ENCODE results near the gene WWOX. TPM values are rescaled to one million over a fixed set of nuclear protein-coding genes. Genes with fewer than 3 reads are reported as not detected.

WWOX gene
- total RNA-seq, 2 donors from 2014 or later, result 30.0 to 35.4 TPM

DNA sequence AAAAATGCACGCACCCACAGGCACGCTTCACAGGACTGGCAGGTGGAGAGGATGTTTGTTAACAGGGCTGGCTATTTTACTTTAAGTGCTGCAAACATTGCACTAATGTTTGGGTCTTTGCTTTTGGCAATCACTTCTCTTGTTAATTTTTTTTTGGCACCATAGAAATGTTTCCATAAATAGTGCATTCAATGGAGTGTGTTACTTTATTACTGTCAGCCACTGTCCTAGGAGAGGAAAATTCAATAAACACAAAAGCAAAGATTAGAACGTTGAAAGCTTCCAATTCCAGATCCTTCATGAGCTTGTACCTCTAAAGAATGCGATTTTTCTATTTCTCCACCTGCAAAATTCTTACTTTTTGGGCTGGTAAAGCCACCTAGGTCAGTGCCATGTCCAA lies 743.5 kb downstream of the WWOX start:
- Histone ChIP-seq H3K27me3 (ENCODE audit: control insufficient read depth, insufficient read depth, low read length, poor library complexity, severe bottlenecking) (no peaks in the 10 kb centered on the region), H3K4me1 (ENCODE audit: control insufficient read depth, insufficient read depth, low read length) (no peaks in the 10 kb centered on the region), H3K4me3 (ENCODE audit: low read length) (no peak overlapping the region), H3K36me3 (ENCODE audit: control insufficient read depth, insufficient read depth, low read length) (no peaks in the 10 kb centered on the region), H3K9me3 (ENCODE audit: control insufficient read depth, low read length) (no peaks in the 10 kb centered on the region), H3K27ac (ENCODE audit: low read depth, low read length) (no peak overlapping the region), H3K9ac (ENCODE audit: extremely low read depth, low read length, poor library complexity, severe bottlenecking) (no peak overlapping the region)
- TF ChIP-seq CTCF (conservative IDR thresholded peaks at IDR 0.05), result no peak
- DNase-seq, result no peak
- H3K27ac Mint-ChIP-seq, result no peak overlapping the region
- H3K9me3 Mint-ChIP-seq, result no peaks in the 10 kb centered on the region
- H3K4me3 Mint-ChIP-seq, result no peak overlapping the region
- H3K36me3 Mint-ChIP-seq (ENCODE audit: low read depth), result no peaks in the 10 kb centered on the region
- no peaks in the 10 kb centered on the region for H3K4me1 Mint-ChIP-seq
- WGBS, 2 experiments (ENCODE audit: insufficient coverage in 1 of 2, insufficient read length in 1 of 2), result 92 to 96% methylated on average over 2 to 4 of the region's 4 CpGs
- no peaks in the 10 kb centered on the region for H3K27me3 Mint-ChIP-seq (ENCODE audit: insufficient read depth)

GRCh38 chr16:78843978-78844377 lies 744.5 kb downstream of the WWOX start:
- H3K4me1 Mint-ChIP-seq, result no peaks in the 10 kb centered on the region
- Histone ChIP-seq H3K27me3 (ENCODE audit: control insufficient read depth, insufficient read depth, low read length, poor library complexity, severe bottlenecking) (no peaks in the 10 kb centered on the region), H3K9me3 (ENCODE audit: control insufficient read depth, low read length) (no peaks in the 10 kb centered on the region), H3K27ac (ENCODE audit: low read depth, low read length) (no peak overlapping the region), H3K9ac (ENCODE audit: extremely low read depth, low read length, poor library complexity, severe bottlenecking) (no peak overlapping the region), H3K4me1 (ENCODE audit: control insufficient read depth, insufficient read depth, low read length) (no peaks in the 10 kb centered on the region), H3K4me3 (ENCODE audit: low read length) (no peak overlapping the region), H3K36me3 (ENCODE audit: control insufficient read depth, insufficient read depth, low read length) (no peaks in the 10 kb centered on the region)
- H3K27me3 Mint-ChIP-seq (ENCODE audit: insufficient read depth), result no peaks in the 10 kb centered on the region
- no peak overlapping the region for H3K4me3 Mint-ChIP-seq
- no peak overlapping the region for H3K27ac Mint-ChIP-seq
- TF ChIP-seq CTCF (conservative IDR thresholded peaks at IDR 0.05), result no peak
- DNase-seq, result no peak
- 97 to 100% methylated on average over 2 to 5 of the region's 5 CpGs for WGBS, 2 experiments (ENCODE audit: insufficient coverage in 1 of 2, insufficient read length in 1 of 2)
- no peaks in the 10 kb centered on the region for H3K9me3 Mint-ChIP-seq
- H3K36me3 Mint-ChIP-seq (ENCODE audit: low read depth), result no peaks in the 10 kb centered on the region

DNA sequence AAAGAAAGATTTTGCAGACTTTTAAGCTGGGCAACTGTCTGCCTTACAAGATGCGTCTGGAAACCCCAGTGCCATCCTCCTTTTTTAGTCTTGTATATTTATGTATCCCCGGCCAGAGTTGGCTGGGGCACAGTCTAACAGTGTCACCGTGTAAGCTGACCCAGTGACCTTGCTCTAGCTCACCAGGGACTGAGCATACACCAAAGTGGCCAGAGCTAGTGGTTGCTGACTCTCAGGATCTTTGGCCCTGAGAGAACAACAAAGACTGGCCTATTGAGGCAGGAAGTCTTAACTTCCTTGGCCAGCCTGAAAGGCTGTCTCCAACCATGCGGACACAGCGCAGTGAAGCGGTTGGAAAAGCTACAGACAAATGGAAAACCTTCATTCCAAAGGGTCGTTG lies 745.2 kb downstream of the WWOX start:
- H3K36me3 Mint-ChIP-seq (ENCODE audit: low read depth), result no peaks in the 10 kb centered on the region
- H3K27me3 Mint-ChIP-seq (ENCODE audit: insufficient read depth), result no peaks in the 10 kb centered on the region
- 73 to 88% methylated on average over 6 to 7 of the region's 7 CpGs for WGBS, 2 experiments (ENCODE audit: insufficient coverage in 1 of 2, insufficient read length in 1 of 2)
- Histone ChIP-seq H3K27ac (ENCODE audit: low read depth, low read length) (peak overlapping the region; percentile 66), H3K4me3 (ENCODE audit: low read length) (no peak overlapping the region), H3K9me3 (ENCODE audit: control insufficient read depth, low read length) (no peaks in the 10 kb centered on the region), H3K9ac (ENCODE audit: extremely low read depth, low read length, poor library complexity, severe bottlenecking) (no peak overlapping the region), H3K36me3 (ENCODE audit: control insufficient read depth, insufficient read depth, low read length) (no peaks in the 10 kb centered on the region), H3K4me1 (ENCODE audit: control insufficient read depth, insufficient read depth, low read length) (no peaks in the 10 kb centered on the region), H3K27me3 (ENCODE audit: control insufficient read depth, insufficient read depth, low read length, poor library complexity, severe bottlenecking) (no peaks in the 10 kb centered on the region)
- no peaks in the 10 kb centered on the region for H3K4me1 Mint-ChIP-seq
- DNase-seq, result no peak
- no peak for TF ChIP-seq CTCF (conservative IDR thresholded peaks at IDR 0.05)
- no peak overlapping the region for H3K27ac Mint-ChIP-seq
- no peak overlapping the region for H3K4me3 Mint-ChIP-seq
- no peaks in the 10 kb centered on the region for H3K9me3 Mint-ChIP-seq

All from endodermal cell (in vitro differentiated cells).